ENCODE measurements around the gene TTC7B. TPM values are rescaled to one million over a fixed set of nuclear protein-coding genes. Genes with fewer than 3 reads are reported as not detected.
A peak's percentile ranks its signal among the peaks of the same experiment; 100 is the strongest.

The TTC7B gene
- total and polyA plus RNA-seq, 7 donors, result 18.9 to 97.0 (median 59.0) TPM

GRCh38 chr14:90695997-90696660 is 120.1 kb downstream of the TTC7B start:
- intact Hi-C loops (cut with DNase I), result loop anchor here (2.0 to 5.0 kb wide), 3 partner anchors 314 to 394 kb away; partner anchors contain the start of gene NRDE2 (in 1 of the 2)
- H3K27ac ChIP-seq, result peak overlapping the region; percentile 94
- no peaks in the 10 kb centered on the region for H3K9me3 ChIP-seq
- no peak for TF ChIP-seq CTCF (IDR thresholded peaks at IDR 0.05)
- 26 to 38% (median 28%) methylated on average over 12 of the region's 12 CpGs for WGBS, 3 donors
- H3K4me3 ChIP-seq, result no peak overlapping the region
- H3K4me1 ChIP-seq, result peaks cover 83% of the 10 kb centered on the region
- H3K36me3 ChIP-seq (ENCODE audit: insufficient read depth in 1 of 2, low read depth in 1 of 2), result no peaks in the 10 kb centered on the region
- ATAC-seq, result peak in 3 of 4 donors; percentile 51 to 62 (median 56)
- no peaks in the 10 kb centered on the region for H3K27me3 ChIP-seq (ENCODE audit: insufficient read depth in 3 of 3, low read length in 2 of 3)
- peak in 1 of 2 donors; percentile 59 for DNase-seq

GRCh38 chr14:90693413-90693812 is 122.8 kb downstream of the TTC7B start:
- H3K4me3 ChIP-seq, result peak overlapping the region; percentile 31
- ATAC-seq (peak; percentile 68 to 84 (median 72)), DNase-seq (peak; percentile 59 to 82)
- TF ChIP-seq CTCF (IDR thresholded peaks at IDR 0.05), result no peak
- H3K36me3 ChIP-seq (ENCODE audit: insufficient read depth in 1 of 2, low read depth in 1 of 2), result peaks cover 0 to 10% of the 10 kb centered on the region in 2 donors
- no peaks in the 10 kb centered on the region for H3K27me3 ChIP-seq (ENCODE audit: insufficient read depth in 3 of 3, low read length in 2 of 3)
- 32 to 33% (median 33%) methylated on average over 3 of the region's 3 CpGs for WGBS, 3 donors
- H3K4me1 ChIP-seq, result peaks cover 74% of the 10 kb centered on the region
- H3K27ac ChIP-seq, result peak overlapping the region; percentile 97
- no peaks in the 10 kb centered on the region for H3K9me3 ChIP-seq
- intact Hi-C loops (cut with DNase I), result loop anchor here in 1 of 2 donors (1.0 kb wide), 2 partner anchors 18 to 67 kb away; no protein-coding TSS in a partner anchor

- 49 to 59% (median 56%) methylated on average over 1 of the region's 1 CpG for WGBS, 3 donors
These were observed 123.4 kb downstream of the TTC7B start for GRCh38 chr14:90692826-90693225.

GRCh38 chr14:90692061-90692460 is 124.2 kb downstream of the TTC7B start:
- WGBS, 3 donors, result 30 to 71% (median 44%) methylated on average over 2 of the region's 2 CpGs
- Histone ChIP-seq H3K27ac (peak overlapping the region; percentile 97), H3K9me3 (no peaks in the 10 kb centered on the region), H3K4me3 (no peak overlapping the region), H3K4me1 (peaks cover 60% of the 10 kb centered on the region), H3K36me3 (ENCODE audit: insufficient read depth in 1 of 2, low read depth in 1 of 2) (peaks cover 0 to 23% of the 10 kb centered on the region in 2 donors), H3K27me3 (ENCODE audit: insufficient read depth in 3 of 3, low read length in 2 of 3) (no peaks in the 10 kb centered on the region)
- ATAC-seq (peak in 3 of 4 donors; percentile 27 to 36 (median 30)), DNase-seq (no peak)
- intact Hi-C loops (cut with DNase I), result no loop called here
- no peak for TF ChIP-seq CTCF (IDR thresholded peaks at IDR 0.05)

More at GRCh38 chr14:90692826-90693225, 123.4 kb downstream of the TTC7B start:
- H3K4me3 ChIP-seq, result peak overlapping the region; percentile 31
- TF ChIP-seq CTCF (IDR thresholded peaks at IDR 0.05), result no peak
- ATAC-seq, result no peak
- peak overlapping the region; percentile 97 for H3K27ac ChIP-seq
- no peak for DNase-seq
- H3K27me3 ChIP-seq (ENCODE audit: insufficient read depth in 3 of 3, low read length in 2 of 3), result no peaks in the 10 kb centered on the region
- H3K36me3 ChIP-seq (ENCODE audit: insufficient read depth in 1 of 2, low read depth in 1 of 2), result peaks cover 0 to 15% of the 10 kb centered on the region in 2 donors
- no peaks in the 10 kb centered on the region for H3K9me3 ChIP-seq
- peaks cover 68% of the 10 kb centered on the region for H3K4me1 ChIP-seq
- intact Hi-C loops (cut with DNase I), result loop anchor here in 1 of 2 donors (1.0 kb wide), 2 partner anchors 18 to 67 kb away; no protein-coding TSS in a partner anchor

All from psoas muscle (tissue), 8 donors.